NB4 (cell line): Measurements from ENCODE around the gene GTF2F1.

Experiments used
- DNase-seq: peaks from one replicate; pipeline ENCODE4 v3.0.0; 2010; ENCODE audit warnings: low read depth
- H3K4me3 ChIP-seq: one replicate; pipeline ENCODE4 v1.5.1; 2011; ENCODE audit warnings: mild to moderate bottlenecking, low read depth, low read length, moderate library complexity
- MYC ChIP-seq: IDR thresholded peaks from 2 replicates; pipeline ENCODE4 v1.6.1; 2011; ENCODE audit warnings: low read depth, low read length
- POLR2A ChIP-seq: IDR thresholded peaks from 2 replicates; pipeline ENCODE4 v1.6.1; 2011; ENCODE audit warnings: mild to moderate bottlenecking; ENCODE audit not compliant: insufficient read length; ENCODE audit errors: extremely low read depth
- TF ChIP-seq, protein P1 (sequence below): IDR thresholded peaks from one replicate; pipeline ENCODE4 v1.5.1; 2012; ENCODE audit warnings: low read depth, low read length
- TF ChIP-seq, protein P2 (sequence below): IDR thresholded peaks from 2 replicates; pipeline ENCODE4 v1.6.1; 2011; ENCODE audit warnings: low read depth, low read length

GTF2F1 gene

DNA sequence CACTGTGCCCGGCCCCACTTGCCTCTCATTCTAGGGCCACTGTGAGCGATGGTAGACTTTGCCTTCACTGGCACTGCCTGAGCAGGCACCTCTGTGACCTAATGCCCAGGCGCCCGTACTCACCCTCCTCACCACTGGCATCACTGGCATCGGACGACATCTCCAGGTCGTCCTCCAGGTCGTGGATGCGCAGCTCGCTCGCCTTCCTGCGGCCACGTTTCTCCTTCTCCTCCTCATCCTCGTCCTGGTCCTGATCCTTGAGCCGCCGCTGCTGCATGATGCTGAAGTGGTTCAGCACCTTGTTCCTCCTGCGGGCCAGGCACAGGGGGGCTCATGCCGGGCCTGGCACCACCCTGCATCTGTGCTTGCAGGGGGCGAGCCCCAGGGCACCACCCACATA lies 9.8 kb downstream of the GTF2F1 start:
- TF ChIP-seq, protein P1, sequence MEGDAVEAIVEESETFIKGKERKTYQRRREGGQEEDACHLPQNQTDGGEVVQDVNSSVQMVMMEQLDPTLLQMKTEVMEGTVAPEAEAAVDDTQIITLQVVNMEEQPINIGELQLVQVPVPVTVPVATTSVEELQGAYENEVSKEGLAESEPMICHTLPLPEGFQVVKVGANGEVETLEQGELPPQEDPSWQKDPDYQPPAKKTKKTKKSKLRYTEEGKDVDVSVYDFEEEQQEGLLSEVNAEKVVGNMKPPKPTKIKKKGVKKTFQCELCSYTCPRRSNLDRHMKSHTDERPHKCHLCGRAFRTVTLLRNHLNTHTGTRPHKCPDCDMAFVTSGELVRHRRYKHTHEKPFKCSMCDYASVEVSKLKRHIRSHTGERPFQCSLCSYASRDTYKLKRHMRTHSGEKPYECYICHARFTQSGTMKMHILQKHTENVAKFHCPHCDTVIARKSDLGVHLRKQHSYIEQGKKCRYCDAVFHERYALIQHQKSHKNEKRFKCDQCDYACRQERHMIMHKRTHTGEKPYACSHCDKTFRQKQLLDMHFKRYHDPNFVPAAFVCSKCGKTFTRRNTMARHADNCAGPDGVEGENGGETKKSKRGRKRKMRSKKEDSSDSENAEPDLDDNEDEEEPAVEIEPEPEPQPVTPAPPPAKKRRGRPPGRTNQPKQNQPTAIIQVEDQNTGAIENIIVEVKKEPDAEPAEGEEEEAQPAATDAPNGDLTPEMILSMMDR = no peak
- TF ChIP-seq, protein P2, sequence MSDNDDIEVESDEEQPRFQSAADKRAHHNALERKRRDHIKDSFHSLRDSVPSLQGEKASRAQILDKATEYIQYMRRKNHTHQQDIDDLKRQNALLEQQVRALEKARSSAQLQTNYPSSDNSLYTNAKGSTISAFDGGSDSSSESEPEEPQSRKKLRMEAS = no peak
- TF ChIP-seq MYC (no peak), POLR2A (no peak)
- H3K4me3 ChIP-seq = no peak overlapping the region
- no peak for DNase-seq

DNA sequence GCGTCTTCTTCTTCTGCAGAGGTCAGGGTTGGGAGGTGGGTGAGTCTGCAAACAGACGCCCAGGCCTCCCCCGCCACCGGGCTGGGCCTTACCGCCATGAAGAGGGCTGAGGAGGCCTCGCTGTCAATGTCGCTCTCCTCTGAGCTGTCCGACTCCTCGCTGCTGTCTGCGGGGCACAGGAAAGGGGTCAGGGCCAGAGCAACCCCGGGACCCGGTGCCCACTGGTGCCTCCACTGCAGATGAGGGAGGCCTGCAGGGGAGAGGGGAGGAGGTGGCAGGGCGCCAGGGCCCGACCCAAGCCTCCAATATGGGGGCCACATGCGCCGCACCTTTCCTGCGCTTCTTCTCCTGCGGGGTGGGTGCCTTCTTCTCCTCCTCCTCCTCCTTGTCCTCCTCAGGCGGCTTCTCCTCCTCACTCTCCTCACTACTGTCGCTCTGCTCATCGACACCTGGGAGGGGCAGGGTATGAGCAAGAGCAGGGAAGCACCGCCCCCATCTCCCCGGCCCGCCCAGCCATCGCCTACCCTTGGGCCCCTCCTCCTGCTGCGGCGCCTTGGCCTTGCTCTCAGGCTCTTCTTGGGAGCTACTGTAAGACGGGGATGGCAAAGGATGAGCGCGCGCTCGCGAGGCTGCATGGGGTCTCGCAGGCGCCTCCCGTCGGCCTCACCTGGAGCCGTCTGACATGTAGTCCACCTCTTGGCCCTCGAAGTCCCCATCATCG lies 11.8 kb downstream of the GTF2F1 start:
- H3K4me3 ChIP-seq = no peak overlapping the region
- DNase-seq = no peak
- TF ChIP-seq MYC (no peak), POLR2A (no peak)
- TF ChIP-seq, protein P1 = no peak
- TF ChIP-seq, protein P2 = no peak

DNA sequence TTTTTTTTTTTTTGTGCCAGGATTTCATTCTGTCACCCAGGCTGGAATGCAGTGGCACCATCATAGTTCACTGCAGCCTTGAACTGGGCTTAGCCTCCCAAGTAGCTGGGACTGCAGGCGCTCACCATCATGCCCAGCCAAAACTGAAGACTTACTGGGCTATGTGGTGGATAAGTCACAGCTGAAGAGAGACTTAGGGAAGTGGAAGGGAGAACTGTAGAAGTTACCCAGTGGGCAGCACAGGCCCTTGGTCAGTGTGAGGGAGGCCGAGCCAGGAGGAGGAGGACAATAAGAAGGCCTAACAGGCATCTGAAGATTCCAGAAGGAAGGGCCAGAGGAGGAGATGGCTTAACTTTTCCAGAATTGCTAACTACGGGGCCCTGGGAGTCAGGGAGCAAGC lies 13.2 kb downstream of the GTF2F1 start:
- no peak for DNase-seq
- H3K4me3 ChIP-seq = no peak overlapping the region
- TF ChIP-seq MYC (no peak), POLR2A (no peak)
- TF ChIP-seq, protein P1 = no peak
- TF ChIP-seq, protein P2 = no peak

DNA sequence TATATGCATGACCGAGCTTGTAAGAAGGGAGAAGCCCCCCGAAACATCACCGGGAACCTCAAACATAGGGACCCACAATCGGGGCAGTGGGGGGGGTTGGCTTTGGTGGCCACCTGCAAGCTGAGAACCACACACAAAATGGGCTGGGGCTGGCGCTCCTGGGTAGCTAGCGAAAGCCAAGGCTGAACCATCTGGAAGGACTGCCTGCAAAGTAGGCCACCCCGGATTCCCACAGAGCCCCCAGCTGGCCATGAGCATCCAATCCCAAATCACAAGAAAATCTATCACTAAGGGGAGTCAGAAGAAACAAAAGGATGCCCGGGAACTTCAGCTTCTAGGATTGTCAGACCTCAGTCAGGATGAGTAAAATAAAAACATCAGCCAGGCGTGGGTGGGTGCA lies 14.5 kb downstream of the GTF2F1 start:
- no peak for TF ChIP-seq MYC
- TF ChIP-seq, protein P2 = no peak
- TF ChIP-seq, protein P1 = no peak
- TF ChIP-seq POLR2A = no peak
- DNase-seq = no peak
- H3K4me3 ChIP-seq = no peak overlapping the region

DNA sequence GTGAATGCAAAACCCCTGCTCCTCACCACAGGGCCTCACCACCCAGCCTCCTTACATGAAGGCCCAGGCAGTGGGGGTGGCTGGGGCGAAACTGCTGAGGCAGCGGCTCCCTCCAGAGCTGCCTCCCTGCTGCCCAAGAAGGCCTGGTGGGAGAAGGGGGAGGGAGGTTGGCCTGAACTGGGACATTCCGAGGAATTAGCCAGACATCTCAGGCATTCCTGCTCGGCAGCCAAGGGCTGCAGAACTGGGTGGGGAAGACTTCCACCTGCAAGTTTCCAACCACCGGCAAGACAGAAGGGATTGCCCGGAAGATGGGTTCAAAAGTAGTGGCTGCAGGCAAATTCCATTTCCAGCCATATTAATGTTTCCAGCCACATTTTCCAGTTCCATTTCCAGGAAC lies 14.9 kb downstream of the GTF2F1 start:
- TF ChIP-seq, protein P2 = no peak
- TF ChIP-seq, protein P1 = no peak
- no peak for TF ChIP-seq MYC
- no peak for TF ChIP-seq POLR2A
- no peak for DNase-seq
- H3K4me3 ChIP-seq = no peak overlapping the region
